Spleen (tissue), 11 donors: ENCODE results near the gene SPRY2. TPM values are rescaled to one million over a fixed set of nuclear protein-coding genes. Genes with fewer than 3 reads are reported as not detected.

Source experiments
- DNase-seq: peaks from one replicate; pipeline ENCODE4 v3.0.0-alpha.2; 2020
- H3K27ac ChIP-seq, 8 donors: fragments of 200-600 bp; sonication (generic) in 7 of 8; 1 replicate in 4 of 8; 2 replicates in 4 of 8; pipeline versions ENCODE4 v1.5.0 to v1.8.0; 2016 to 2021; ENCODE audit warnings: inconsistent platforms in 4 of 8, mild to moderate bottlenecking in 4 of 8, moderate library complexity in 1 of 8
- H3K27me3 ChIP-seq, 7 donors: fragments of 200-600 bp; sonication (generic) in 6 of 7; replicated peaks in 1 of 7; 1 replicate in 4 of 7; 2 replicates in 3 of 7; pipeline versions ENCODE4 v1.5.0 to v1.8.0; 2016 to 2021; ENCODE audit warnings: inconsistent platforms in 3 of 7, mild to moderate bottlenecking in 1 of 7
- H3K36me3 ChIP-seq, 6 donors: fragments of 200-600 bp; sonication (generic) in 5 of 6; 1 replicate in 4 of 6; 2 replicates in 2 of 6; pipeline versions ENCODE4 v1.5.0 to v1.8.0; 2016 to 2021; ENCODE audit warnings: inconsistent platforms in 2 of 6
- H3K4me1 ChIP-seq, 6 donors: fragments of 200-600 bp; sonication (generic) in 5 of 6; 1 replicate in 3 of 6; 2 replicates in 3 of 6; pipeline versions ENCODE4 v1.5.0 to v1.8.0; 2016 to 2021; ENCODE audit warnings: inconsistent platforms in 3 of 6
- H3K4me3 ChIP-seq, 8 donors: fragments of 200-600 bp; sonication (generic) in 7 of 8; 1 replicate in 4 of 8; 2 replicates in 4 of 8; pipeline versions ENCODE4 v1.5.0 to v1.8.0; 2016 to 2021; ENCODE audit warnings: inconsistent platforms in 4 of 8, mild to moderate bottlenecking in 4 of 8, moderate library complexity in 2 of 8
- H3K9me3 ChIP-seq, 8 donors: fragments of 200-600 bp; sonication (generic) in 7 of 8; 1 replicate in 4 of 8; 2 replicates in 4 of 8; pipeline versions ENCODE4 v1.5.0 to v1.8.0; 2016 to 2021; ENCODE audit warnings: inconsistent platforms in 4 of 8
- CTCF ChIP-seq, 11 experiments: fragments of 200-600 bp in 7 of 11; fragments of 450-650 bp in 4 of 11; sonication (generic) in 4 of 11; IDR thresholded peaks in 8 of 11; conservative IDR thresholded peaks in 3 of 11; 1 replicate in 7 of 11; 2 replicates in 4 of 11; pipeline versions ENCODE4 v1.4.0 to v1.8.0; 2016 to 2021; ENCODE audit warnings: antibody characterized with exemption in 11 of 11, inconsistent platforms in 4 of 11, mild to moderate bottlenecking in 1 of 11
- POLR2A ChIP-seq, 3 donors: fragments of 450-650 bp; IDR thresholded peaks; one replicate each; pipeline ENCODE4 v1.5.1; 2017; ENCODE audit warnings: antibody characterized with exemption in 3 of 3, mild to moderate bottlenecking in 1 of 3
- POLR2AphosphoS5 ChIP-seq, 3 donors: sonication (generic); formaldehyde crosslinking; IDR thresholded peaks; one replicate each; pipeline ENCODE4 v1.5.1; 2017; ENCODE audit warnings: antibody characterized with exemption in 3 of 3
- WGBS, 5 donors: extraction: QIAGEN DNeasy Blood & Tissue Kit in 3 of 5; methylation state at CpG; one replicate each; pipeline versions ENCODE4 v1.1.5 to v1.1.7; 2013 to 2018; 5-methylcytosine and 5-hydroxymethylcytosine counted together
- intact Hi-C: fragments of 100-400 bp; cut with DNase I; formaldehyde crosslinking; loops from one replicate; pipeline ENCODE4 v1.15.0; 2023; ENCODE audit warnings: low total_unique reads
- polyA plus RNA-seq, 3 donors: library from polyadenylated mRNA; stranded (reverse); fragments of 200-250 nt; gene quantifications; one replicate each; pipeline ENCODE4 v1.2.1, GENCODE V29; 2013
- total RNA-seq, 7 donors: library from RNA; depleted of rRNA in 3 of 7; stranded (reverse); fragments of >200 nt in 3 of 7; fragmentation: NEBNext Ultra II Directional in 4 of 7; extraction: Animal tissue kit (Norgen Biotek cat#: 25700) in 4 of 7; gene quantifications; one replicate each; pipeline versions ENCODE4 v1.1.0 to v1.2.1, GENCODE V29; 2016 to 2021
- donor health status: healthy with polysubstance abuse.
- donor health status: DM: no; HTN: no; CAD: no; lungs with moderate emphysema.
- donor health status: DM: no; HTN: no; CAD: no.
- donor health status: Bipolar disorder and iron deficiency.
- donor health status: healthy.
- donor health status: DM: no; HTN: no; CAD: no.
- donor health status: DM: yes; HTN: yes; CAD: no.

The SPRY2 gene
- total and polyA plus RNA-seq, 10 donors: 8.5 to 63.9 (median 35.9) TPM

- TF ChIP-seq POLR2AphosphoS5 (IDR thresholded peaks at IDR 0.05) (no peak), POLR2A (IDR thresholded peaks at IDR 0.05) (no peak), CTCF (IDR thresholded peaks at IDR 0.05 in 8 of 11, conservative IDR thresholded peaks at IDR 0.05 in 3 of 11) (no peak)
- intact Hi-C loops: no loop called here
- H3K36me3 ChIP-seq: peaks cover 0 to 16% (median 4%) of the 10 kb centered on the region in 6 donors
- H3K9me3 ChIP-seq: no peaks in the 10 kb centered on the region
- H3K4me1 ChIP-seq: peaks cover 10 to 91% (median 56%) of the 10 kb centered on the region in 6 donors
- 1% methylated on average over 27 to 45 of the region's 45 CpGs for WGBS, 5 donors
- peak overlapping the region; percentile 72 to 95 (median 93) for H3K27ac ChIP-seq
- H3K4me3 ChIP-seq: peak overlapping the region; percentile 57 to 91 (median 68)
- H3K27me3 ChIP-seq: peaks cover 0 to 55% (median 0%) of the 10 kb centered on the region in 7 donors
- DNase-seq: no peak
Observed at GRCh38 chr13:80340651-80341100, 250 bp downstream of the SPRY2 start.

- peak overlapping the region; percentile 72 to 95 (median 93) for H3K27ac ChIP-seq
- H3K36me3 ChIP-seq: peaks cover 0 to 16% (median 4%) of the 10 kb centered on the region in 6 donors
- peak overlapping the region; percentile 57 to 91 (median 68) for H3K4me3 ChIP-seq
- DNase-seq: peak; percentile 88
- TF ChIP-seq CTCF (IDR thresholded peaks at IDR 0.05 in 8 of 11, conservative IDR thresholded peaks at IDR 0.05 in 3 of 11) (no peak), POLR2A (IDR thresholded peaks at IDR 0.05) (no peak), POLR2AphosphoS5 (IDR thresholded peaks at IDR 0.05) (peak; percentile 57 to 75 (median 73))
- peaks cover 10 to 91% (median 53%) of the 10 kb centered on the region in 6 donors for H3K4me1 ChIP-seq
- intact Hi-C loops: no loop called here
- peaks cover 0 to 55% (median 0%) of the 10 kb centered on the region in 7 donors for H3K27me3 ChIP-seq
- H3K9me3 ChIP-seq: no peaks in the 10 kb centered on the region
- 0 to 4% (median 1%) methylated on average over 49 to 59 of the region's 59 CpGs for WGBS, 5 donors
Observed at GRCh38 chr13:80339912-80340650, 845 bp downstream of the SPRY2 start.

GRCh38 chr13:80339563-80339911, 1.4 kb downstream of the SPRY2 start:
- H3K27me3 ChIP-seq: peaks cover 0 to 55% (median 0%) of the 10 kb centered on the region in 7 donors
- intact Hi-C loops: no loop called here
- 0 to 2% (median 1%) methylated on average over 8 of the region's 8 CpGs for WGBS, 5 donors
- peaks cover 0 to 16% (median 4%) of the 10 kb centered on the region in 6 donors for H3K36me3 ChIP-seq
- H3K9me3 ChIP-seq: no peaks in the 10 kb centered on the region
- peaks cover 8 to 90% (median 53%) of the 10 kb centered on the region in 6 donors for H3K4me1 ChIP-seq
- H3K4me3 ChIP-seq: peak overlapping the region; percentile 57 to 91 (median 68)
- TF ChIP-seq POLR2A (IDR thresholded peaks at IDR 0.05): no peak
- TF ChIP-seq CTCF (IDR thresholded peaks at IDR 0.05 in 8 of 11, conservative IDR thresholded peaks at IDR 0.05 in 3 of 11): no peak
- no peak for TF ChIP-seq POLR2AphosphoS5 (IDR thresholded peaks at IDR 0.05)
- DNase-seq: no peak
- peak overlapping the region; percentile 72 to 95 (median 93) for H3K27ac ChIP-seq
